22Rv1 (cell line): ENCODE results near the gene PCDHGA6.

Experiments
- ZFX ChIP-seq: fragments of 450-650 bp; IDR thresholded peaks from 2 replicates; pipeline ENCODE4 v1.6.1; 2017; ENCODE audit warnings: antibody characterized with exemption, borderline replicate concordance
- TF ChIP-seq, protein P1 (sequence below): fragments of 450-650 bp; IDR thresholded peaks from 2 replicates; pipeline ENCODE4 v1.5.1; 2017; ENCODE audit warnings: mild to moderate bottlenecking

- TF ChIP-seq, protein P1, sequence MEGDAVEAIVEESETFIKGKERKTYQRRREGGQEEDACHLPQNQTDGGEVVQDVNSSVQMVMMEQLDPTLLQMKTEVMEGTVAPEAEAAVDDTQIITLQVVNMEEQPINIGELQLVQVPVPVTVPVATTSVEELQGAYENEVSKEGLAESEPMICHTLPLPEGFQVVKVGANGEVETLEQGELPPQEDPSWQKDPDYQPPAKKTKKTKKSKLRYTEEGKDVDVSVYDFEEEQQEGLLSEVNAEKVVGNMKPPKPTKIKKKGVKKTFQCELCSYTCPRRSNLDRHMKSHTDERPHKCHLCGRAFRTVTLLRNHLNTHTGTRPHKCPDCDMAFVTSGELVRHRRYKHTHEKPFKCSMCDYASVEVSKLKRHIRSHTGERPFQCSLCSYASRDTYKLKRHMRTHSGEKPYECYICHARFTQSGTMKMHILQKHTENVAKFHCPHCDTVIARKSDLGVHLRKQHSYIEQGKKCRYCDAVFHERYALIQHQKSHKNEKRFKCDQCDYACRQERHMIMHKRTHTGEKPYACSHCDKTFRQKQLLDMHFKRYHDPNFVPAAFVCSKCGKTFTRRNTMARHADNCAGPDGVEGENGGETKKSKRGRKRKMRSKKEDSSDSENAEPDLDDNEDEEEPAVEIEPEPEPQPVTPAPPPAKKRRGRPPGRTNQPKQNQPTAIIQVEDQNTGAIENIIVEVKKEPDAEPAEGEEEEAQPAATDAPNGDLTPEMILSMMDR = no peak
- no peak for TF ChIP-seq ZFX
Observed at GRCh38 chr5:141366016-141366896, 7.4 kb upstream of the PCDHGA6 start.
